HCT116 (cell line): ENCODE data around the gene AAK1. TPM values are rescaled to one million over a fixed set of nuclear protein-coding genes. Genes with fewer than 3 reads are reported as not detected.

Experiments
- ATAC-seq: fragments of 200-7000 bp; cut with Tn5 transposase; 2 replicates; pipeline ENCODE4 v1.9.1; 2020; ENCODE audit warnings: mild to moderate bottlenecking, moderate library complexity
- BruUV-seq: library from RNA; stranded (reverse); fragments of 400-500 nt; replicated peaks from 2 replicates; lab custom pipeline; 2021; lab: Mats Ljungman, UMichigan
- CTCF ChIA-PET: fragments of 300-600 bp; sonication (Branson Sonifier 250); formaldehyde crosslinking; loops from one replicate; lab custom pipeline; 2021; ENCODE audit warnings: antibody characterized with exemption; lab: Charles Lee
- POLR2A ChIA-PET: fragments of 300-600, 350-600 bp; sonication (Branson Sonifier 250); formaldehyde crosslinking; loops from one replicate; lab custom pipeline; 2021; ENCODE audit warnings: antibody characterized with exemption; lab: Charles Lee
- RAD21 ChIA-PET, 2 experiments: fragments of 300-600 bp; sonication (Branson Sonifier 250); formaldehyde crosslinking; loops; one replicate each; lab custom pipeline; 2023; ENCODE audit warnings: low total read pairs in 2 of 2; ENCODE audit not compliant: uncharacterized antibody in 2 of 2, unreplicated experiment in 2 of 2, low non-redundant PET in 1 of 2; lab: Charles Lee
- DNase-seq: peaks from one replicate; pipeline ENCODE4 v3.0.0-alpha.2; 2010; ENCODE audit warnings: low read depth, low spot score
- H2AFZ ChIP-seq: fragments of 200-600 bp; shearing (Covaris generic), sonication (generic); 2 replicates; pipeline ENCODE4 v1.6.1; 2017; ENCODE audit warnings: low read depth, mixed run types, mixed read lengths, antibody characterized with exemption, low read length; ENCODE audit not compliant: poor library complexity, severe bottlenecking
- H3K27ac ChIP-seq: 2 replicates; pipeline ENCODE4 v1.5.1; 2012; ENCODE audit warnings: low read depth, low read length
- H3K27me3 ChIP-seq: fragments of 200-600 bp; sonication (generic); 2 replicates; pipeline ENCODE4 v1.6.1; 2016; ENCODE audit warnings: mixed run types, low read length, mixed read lengths; ENCODE audit not compliant: insufficient read depth
- H3K36me3 ChIP-seq, 2 experiments: fragments of 200-500 bp in 1 of 2; fragments of 200-600 bp in 1 of 2; sonication (Bioruptor generic) in 1 of 2; sonication (generic) in 1 of 2; 2 replicates each; pipeline versions ENCODE4 v1.5.1 to v1.6.1; 2014 to 2016; ENCODE audit warnings: low read length in 2 of 2, inconsistent platforms in 1 of 2, mixed read lengths in 1 of 2, mixed run types in 1 of 2; ENCODE audit not compliant: insufficient read depth in 2 of 2, control insufficient read depth in 1 of 2
- H3K4me1 ChIP-seq, 2 experiments: fragments of 200-600 bp in 1 of 2; sonication (generic) in 1 of 2; 2 replicates each; pipeline versions ENCODE4 v1.5.1 to v1.6.1; 2012 to 2017; ENCODE audit warnings: low read length in 2 of 2, inconsistent platforms in 1 of 2, mild to moderate bottlenecking in 1 of 2, mixed read lengths in 1 of 2, mixed run types in 1 of 2, moderate library complexity in 1 of 2; ENCODE audit not compliant: insufficient read depth in 2 of 2, control insufficient read depth in 1 of 2
- H3K4me2 ChIP-seq: fragments of 200-600 bp; sonication (generic); 2 replicates; pipeline ENCODE4 v1.6.1; 2017; ENCODE audit warnings: mixed run types, low read length, mixed read lengths
- H3K4me3 ChIP-seq, 2 experiments: fragments of 200-600 bp in 1 of 2; sonication (generic) in 1 of 2; replicated peaks in 1 of 2; 2 replicates each; pipeline ENCODE4 v1.5.1; 2011 to 2016; ENCODE audit warnings: low read length in 2 of 2, control low read depth in 1 of 2, low read depth in 1 of 2, mild to moderate bottlenecking in 1 of 2, mixed read lengths in 1 of 2, mixed run types in 1 of 2
- H3K79me2 ChIP-seq: fragments of 200-600 bp; sonication (generic); 2 replicates; pipeline ENCODE4 v1.6.1; 2017; ENCODE audit warnings: mild to moderate bottlenecking, mixed run types, low read length, moderate library complexity, mixed read lengths; ENCODE audit not compliant: insufficient read depth
- H3K9ac ChIP-seq: fragments of 200-600 bp; sonication (generic); 2 replicates; pipeline ENCODE4 v1.6.1; 2016; ENCODE audit warnings: low read length, mixed read lengths
- H3K9me2 ChIP-seq: fragments of 200-600 bp; sonication (generic), shearing (Covaris generic); 2 replicates; pipeline ENCODE4 v1.6.1; 2017; ENCODE audit warnings: mixed run types, mild to moderate bottlenecking, moderate library complexity; ENCODE audit not compliant: insufficient read depth
- H3K9me3 ChIP-seq, 2 experiments: fragments of 200-500 bp in 1 of 2; fragments of 200-600 bp in 1 of 2; sonication (Bioruptor generic) in 1 of 2; sonication (generic) in 1 of 2; 2 replicates each; pipeline ENCODE4 v1.6.1; 2014 to 2017; ENCODE audit warnings: low read length in 2 of 2, mixed read lengths in 2 of 2, inconsistent platforms in 1 of 2, low read depth in 1 of 2, mild to moderate bottlenecking in 1 of 2, mixed run types in 1 of 2, moderate library complexity in 1 of 2; ENCODE audit not compliant: control insufficient read depth in 1 of 2, insufficient read depth in 1 of 2
- H4K20me1 ChIP-seq: fragments of 200-600 bp; sonication (generic), shearing (Covaris generic); 2 replicates; pipeline ENCODE4 v1.6.1; 2017; ENCODE audit warnings: mixed run types, mild to moderate bottlenecking, moderate library complexity; ENCODE audit not compliant: insufficient read depth
- CTCF ChIP-seq, 3 experiments: fragments of 200-600 bp in 1 of 3; sonication (generic) in 1 of 3; IDR thresholded peaks in 2 of 3; conservative IDR thresholded peaks in 1 of 3; 2 replicates each; pipeline ENCODE4 v1.5.1; 2012 to 2017; ENCODE audit warnings: low read depth in 2 of 3, low read length in 2 of 3, antibody characterized with exemption in 1 of 3, borderline replicate concordance in 1 of 3, control low read depth in 1 of 3, mild to moderate bottlenecking in 1 of 3, mixed read lengths in 1 of 3, mixed run types in 1 of 3, moderate library complexity in 1 of 3; ENCODE audit not compliant: insufficient read depth in 1 of 3
- EZH2phosphoT487 ChIP-seq: fragments of 200-600 bp; IDR thresholded peaks from 2 replicates; pipeline ENCODE4 v1.6.1; 2018; ENCODE audit warnings: antibody characterized with exemption, borderline replicate concordance
- JUND ChIP-seq: IDR thresholded peaks from 2 replicates; pipeline ENCODE4 v1.6.1; 2012
- POLR2AphosphoS5 ChIP-seq: IDR thresholded peaks from 2 replicates; pipeline ENCODE4 v1.6.1; 2011; ENCODE audit warnings: mild to moderate bottlenecking, low read depth, low read length, moderate library complexity
- REST ChIP-seq: IDR thresholded peaks from 2 replicates; pipeline ENCODE4 v1.6.1; 2012; ENCODE audit warnings: low read depth
- SP1 ChIP-seq: IDR thresholded peaks from 2 replicates; pipeline ENCODE4 v1.6.1; 2012; ENCODE audit warnings: low read depth
- SRF ChIP-seq: IDR thresholded peaks from 2 replicates; pipeline ENCODE4 v1.6.1; 2012; ENCODE audit warnings: low read depth
- ZNF274 ChIP-seq: fragments of 200-500 bp; sonication (Bioruptor generic); IDR thresholded peaks from 2 replicates; pipeline ENCODE4 v1.6.1; 2014; ENCODE audit warnings: mild to moderate bottlenecking, low read depth, low read length, inconsistent platforms
- intact Hi-C: fragments of 100-400 bp; cut with micrococcal nuclease; formaldehyde crosslinking; loops from 2 replicates; pipeline ENCODE4 v1.10.0; 2022
- total RNA-seq: library from RNA; stranded (reverse); gene quantifications from one replicate; pipeline ENCODE4 v1.2.1, GENCODE V29; 2021; ENCODE audit not compliant: unreplicated experiment

The AAK1 gene
- total RNA-seq, 1 experiment from 2014 or later, result 32.0 TPM

GRCh38 chr2:69572641-69573040 lies 70.9 kb downstream of the AAK1 start (continued):
- TF ChIP-seq ZNF274, result no peak
- TF ChIP-seq EZH2phosphoT487, result no peak
- no peak for TF ChIP-seq JUND
- TF ChIP-seq SP1, result no peak

- Histone ChIP-seq H3K9me3 (no peaks in the 10 kb centered on the region), H3K9ac (no peak overlapping the region), H3K4me3 (no peak overlapping the region), H3K79me2 (no peaks in the 10 kb centered on the region), H3K4me2 (no peak overlapping the region), H3K27ac (no peak overlapping the region), H3K36me3 (no peaks in the 10 kb centered on the region), H2AFZ (no peak overlapping the region), H3K9me2 (no peaks in the 10 kb centered on the region), H4K20me1 (no peaks in the 10 kb centered on the region), H3K4me1 (peaks cover 4 to 26% of the 10 kb centered on the region in 2 experiments), H3K27me3 (no peaks in the 10 kb centered on the region)
- intact Hi-C loops, result no loop called here
- DNase-seq, result no peak
- POLR2A ChIA-PET, result no interaction called here
- TF ChIP-seq CTCF (IDR thresholded peaks at IDR 0.05 in 2 of 3, conservative IDR thresholded peaks at IDR 0.05 in 1 of 3; ENCODE audit: borderline replicate concordance in 1 of 3, insufficient read depth in 1 of 3, low read depth in 2 of 3, low read length in 2 of 3), result no peak
- TF ChIP-seq REST, result no peak
- TF ChIP-seq SRF, result no peak
- no peak for TF ChIP-seq POLR2AphosphoS5
- RAD21 ChIA-PET, result no interaction called here
- CTCF ChIA-PET, result no interaction called here
- no TSS peak for BruUV-seq
- ATAC-seq, result no peak
These were observed 72.3 kb downstream of the AAK1 start for GRCh38 chr2:69571189-69571588.
